ENCODE measurements around the gene PRH2. TPM values are rescaled to one million over a fixed set of nuclear protein-coding genes. Genes with fewer than 3 reads are reported as not detected.

The PRH2 gene
- total and polyA plus RNA-seq, 8 donors = 0.45 TPM; not detected in 7

DNA sequence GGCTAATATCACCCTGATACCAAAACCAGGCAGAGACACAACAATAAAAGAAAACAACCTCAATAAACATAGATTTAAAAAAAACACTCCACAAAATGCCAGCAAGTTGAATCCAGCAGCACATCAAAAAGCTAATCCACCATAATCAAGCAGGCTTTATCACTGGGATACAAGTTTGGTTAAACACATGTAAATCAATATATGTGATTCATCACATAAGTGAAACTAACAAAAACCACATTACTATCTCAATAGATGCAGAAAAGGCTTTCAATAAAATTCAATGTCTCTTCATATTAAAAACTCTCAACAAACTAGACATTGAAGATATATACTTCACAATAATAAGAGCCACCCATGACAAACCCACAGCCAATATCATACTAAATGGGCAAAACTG lies 27.0 kb downstream of the PRH2 start:
- TF ChIP-seq, protein P1, sequence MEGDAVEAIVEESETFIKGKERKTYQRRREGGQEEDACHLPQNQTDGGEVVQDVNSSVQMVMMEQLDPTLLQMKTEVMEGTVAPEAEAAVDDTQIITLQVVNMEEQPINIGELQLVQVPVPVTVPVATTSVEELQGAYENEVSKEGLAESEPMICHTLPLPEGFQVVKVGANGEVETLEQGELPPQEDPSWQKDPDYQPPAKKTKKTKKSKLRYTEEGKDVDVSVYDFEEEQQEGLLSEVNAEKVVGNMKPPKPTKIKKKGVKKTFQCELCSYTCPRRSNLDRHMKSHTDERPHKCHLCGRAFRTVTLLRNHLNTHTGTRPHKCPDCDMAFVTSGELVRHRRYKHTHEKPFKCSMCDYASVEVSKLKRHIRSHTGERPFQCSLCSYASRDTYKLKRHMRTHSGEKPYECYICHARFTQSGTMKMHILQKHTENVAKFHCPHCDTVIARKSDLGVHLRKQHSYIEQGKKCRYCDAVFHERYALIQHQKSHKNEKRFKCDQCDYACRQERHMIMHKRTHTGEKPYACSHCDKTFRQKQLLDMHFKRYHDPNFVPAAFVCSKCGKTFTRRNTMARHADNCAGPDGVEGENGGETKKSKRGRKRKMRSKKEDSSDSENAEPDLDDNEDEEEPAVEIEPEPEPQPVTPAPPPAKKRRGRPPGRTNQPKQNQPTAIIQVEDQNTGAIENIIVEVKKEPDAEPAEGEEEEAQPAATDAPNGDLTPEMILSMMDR (IDR thresholded peaks at IDR 0.05) = no peak
- no peak for TF ChIP-seq EP300 (IDR thresholded peaks at IDR 0.05)
- Histone ChIP-seq H3K36me3 (no peaks in the 10 kb centered on the region), H3K9me3 (peaks cover 0 to 9% (median 0%) of the 10 kb centered on the region in 4 donors), H3K4me3 (no peak overlapping the region), H3K27ac (no peak overlapping the region), H3K4me1 (no peaks in the 10 kb centered on the region), H3K27me3 (no peaks in the 10 kb centered on the region)
- intact Hi-C loops (cut with DNase I; ENCODE audit: low total_unique reads) = no loop called here
- DNase-seq = no peak

DNA sequence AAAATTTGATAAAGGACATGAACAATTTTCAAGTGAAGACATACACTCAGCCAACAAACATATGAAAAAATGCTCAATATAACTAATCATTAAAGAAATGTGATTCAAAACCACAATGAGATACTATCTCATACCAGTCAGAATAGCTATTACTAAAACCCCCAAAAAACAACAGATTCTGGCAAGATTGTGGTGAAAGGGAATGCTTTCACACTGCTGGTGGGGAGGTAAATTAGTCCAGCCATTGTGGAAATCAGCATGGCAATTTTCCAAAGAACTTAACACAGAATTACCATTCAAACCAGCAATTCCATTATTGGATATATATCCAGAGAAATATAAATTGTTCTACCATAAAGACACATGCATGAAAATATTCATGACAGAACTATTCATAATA lies 28.7 kb downstream of the PRH2 start:
- Histone ChIP-seq H3K9me3 (peaks cover 0 to 9% (median 0%) of the 10 kb centered on the region in 4 donors), H3K27ac (no peak overlapping the region), H3K36me3 (no peaks in the 10 kb centered on the region), H3K4me1 (no peaks in the 10 kb centered on the region), H3K27me3 (no peaks in the 10 kb centered on the region), H3K4me3 (no peak overlapping the region)
- intact Hi-C loops (cut with DNase I; ENCODE audit: low total_unique reads) = no loop called here
- no peak for DNase-seq
- TF ChIP-seq POLR2AphosphoS5 (IDR thresholded peaks at IDR 0.05) (no peak), EP300 (IDR thresholded peaks at IDR 0.05) (no peak), POLR2A (IDR thresholded peaks at IDR 0.05) (no peak)
- TF ChIP-seq, protein P1 (IDR thresholded peaks at IDR 0.05) = no peak

DNA sequence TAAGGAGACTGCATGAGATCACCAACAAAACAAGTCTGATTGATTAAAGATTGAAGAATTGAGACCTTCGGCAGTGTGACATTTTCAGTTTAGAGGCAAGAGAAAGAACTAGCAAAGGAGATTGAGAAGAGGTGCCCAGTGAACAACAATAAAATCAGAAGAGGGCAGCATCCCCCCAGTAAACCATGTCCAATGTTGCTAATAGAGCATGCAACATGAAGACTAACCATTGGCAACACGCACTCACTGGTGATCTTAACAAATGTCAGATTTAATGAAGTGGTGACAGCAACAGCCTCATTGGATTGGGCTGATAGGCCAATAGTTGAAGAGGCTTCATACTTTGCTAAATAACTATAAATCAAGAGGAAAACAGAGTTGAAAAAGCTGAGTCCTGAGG lies 30.8 kb downstream of the PRH2 start:
- peaks cover 0 to 9% (median 0%) of the 10 kb centered on the region in 4 donors for H3K9me3 ChIP-seq
- H3K4me3 ChIP-seq = no peak overlapping the region
- H3K27me3 ChIP-seq = no peaks in the 10 kb centered on the region
- intact Hi-C loops (cut with DNase I; ENCODE audit: low total_unique reads) = no loop called here
- no peak overlapping the region for H3K27ac ChIP-seq
- TF ChIP-seq EP300 (IDR thresholded peaks at IDR 0.05) (no peak), POLR2A (IDR thresholded peaks at IDR 0.05) (no peak), POLR2AphosphoS5 (IDR thresholded peaks at IDR 0.05) (no peak)
- TF ChIP-seq, protein P1 (IDR thresholded peaks at IDR 0.05) = no peak
- DNase-seq = peak in 1 of 2 donors; percentile 8
- H3K36me3 ChIP-seq = no peaks in the 10 kb centered on the region
- 90 to 99% (median 94%) methylated on average over 2 of the region's 2 CpGs for WGBS, 5 donors
- H3K4me1 ChIP-seq = no peaks in the 10 kb centered on the region

DNA sequence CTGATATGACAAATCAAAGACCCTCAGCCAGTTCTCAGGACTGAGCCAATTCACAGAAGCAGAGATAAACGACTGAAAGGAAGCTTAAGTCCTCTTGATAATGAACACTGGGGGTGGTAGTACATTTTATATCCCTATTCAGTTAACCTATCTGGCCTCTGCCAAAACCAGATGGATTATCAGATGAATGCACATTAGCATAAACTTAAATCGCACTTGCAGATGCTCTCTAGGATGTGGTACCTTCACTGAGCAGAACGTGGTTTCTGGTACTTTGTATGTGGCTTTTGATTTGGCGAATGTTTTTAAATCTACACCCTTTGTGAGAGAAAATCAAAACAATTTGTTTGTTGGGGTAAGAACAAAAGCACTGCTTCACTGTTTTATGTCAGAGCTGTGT lies 31.2 kb downstream of the PRH2 start:
- intact Hi-C loops (cut with DNase I; ENCODE audit: low total_unique reads) = no loop called here
- H3K27me3 ChIP-seq = no peaks in the 10 kb centered on the region
- no peak for TF ChIP-seq POLR2AphosphoS5 (IDR thresholded peaks at IDR 0.05)
- no peak for TF ChIP-seq POLR2A (IDR thresholded peaks at IDR 0.05)
- TF ChIP-seq EP300 (IDR thresholded peaks at IDR 0.05) = no peak
- TF ChIP-seq, protein P1 (IDR thresholded peaks at IDR 0.05) = no peak
- no peak overlapping the region for H3K27ac ChIP-seq
- no peaks in the 10 kb centered on the region for H3K4me1 ChIP-seq
- no peak overlapping the region for H3K4me3 ChIP-seq
- H3K9me3 ChIP-seq = peaks cover 0 to 8% (median 0%) of the 10 kb centered on the region in 4 donors
- no peaks in the 10 kb centered on the region for H3K36me3 ChIP-seq
- 69 to 77% (median 75%) methylated on average over 4 of the region's 4 CpGs for WGBS, 5 donors
- no peak for DNase-seq

Measured in stomach (tissue), 9 donors.